ENCODE data around the gene TINAGL1.

TINAGL1 gene

GRCh38 chr1:31628931-31629556 is 52.7 kb downstream of the TINAGL1 start:
- H3K27ac ChIP-seq = no peak overlapping the region
- TF ChIP-seq ZFX (IDR thresholded peaks at IDR 0.05; ENCODE audit: borderline replicate concordance) (no peak), CTCF (IDR thresholded peaks at IDR 0.05) (no peak)

GRCh38 chr1:31632649-31633048 is 56.3 kb downstream of the TINAGL1 start:
- TF ChIP-seq ZFX (IDR thresholded peaks at IDR 0.05; ENCODE audit: borderline replicate concordance) (no peak), CTCF (IDR thresholded peaks at IDR 0.05) (no peak)
- H3K27ac ChIP-seq = no peak overlapping the region

DNA sequence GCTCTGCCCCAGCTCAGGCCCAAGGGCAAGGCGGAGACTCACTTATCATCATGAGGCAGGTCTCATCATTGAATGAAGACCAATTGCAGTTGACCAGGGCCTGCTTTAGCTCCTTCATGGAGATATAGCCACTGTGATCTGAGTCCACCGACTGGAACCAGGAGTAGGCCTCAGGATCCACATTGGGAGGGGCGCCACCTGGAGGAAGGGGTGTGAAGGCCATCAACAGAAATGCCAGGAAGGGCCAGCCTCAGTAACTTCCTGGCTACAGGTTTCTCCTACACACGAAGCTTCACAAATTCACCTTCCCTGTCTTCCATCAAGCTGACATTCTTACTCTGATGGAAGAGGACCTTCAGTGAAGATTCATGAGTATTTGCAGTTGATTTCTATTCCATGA is 56.8 kb downstream of the TINAGL1 start:
- H3K27ac ChIP-seq = no peak overlapping the region
- no peak for TF ChIP-seq ZFX (IDR thresholded peaks at IDR 0.05; ENCODE audit: borderline replicate concordance)
- TF ChIP-seq CTCF (IDR thresholded peaks at IDR 0.05) = peak; percentile 84

Measured in 22Rv1 (cell line).